OCI-LY7 (cell line): Measurements from ENCODE around the gene TMEM266. TPM values are rescaled to one million over a fixed set of nuclear protein-coding genes. Genes with fewer than 3 reads are reported as not detected.

Experiments used
- BruUV-seq: library from RNA; stranded (reverse); fragments of 400-500 nt; replicated peaks from 2 replicates; lab custom pipeline; 2021; lab: Mats Ljungman, UMichigan
- CTCF ChIA-PET: fragments of 300-600 bp; sonication (Branson Sonifier 250); formaldehyde crosslinking; loops from one replicate; lab custom pipeline; 2022; ENCODE audit warnings: antibody characterized with exemption; ENCODE audit not compliant: unreplicated experiment; lab: Charles Lee
- POLR2A ChIA-PET: fragments of 300-600 bp; sonication (Branson Sonifier 250); formaldehyde crosslinking; loops from one replicate; lab custom pipeline; 2022; ENCODE audit warnings: antibody characterized with exemption; lab: Charles Lee
- DNase-seq: peaks from one replicate; pipeline ENCODE4 v3.0.0-alpha.2; 2015; ENCODE audit warnings: low spot score
- H2AFZ ChIP-seq: fragments of 200-600 bp; sonication (generic), shearing (Covaris generic); 2 replicates; pipeline ENCODE4 v1.6.1; 2014; ENCODE audit warnings: mild to moderate bottlenecking, antibody characterized with exemption, low read length, moderate library complexity
- H3K27ac ChIP-seq: fragments of 200-600 bp; sonication (generic); 2 replicates; pipeline ENCODE4 v1.5.1; 2014; ENCODE audit warnings: mixed run types, low read depth, mild to moderate bottlenecking, moderate library complexity, low read length, inconsistent platforms; ENCODE audit not compliant: poor library complexity, severe bottlenecking
- H3K36me3 ChIP-seq: fragments of 200-600 bp; sonication (generic); 2 replicates; pipeline ENCODE4 v1.6.1; 2014; ENCODE audit warnings: mild to moderate bottlenecking, antibody characterized with exemption, low read length, moderate library complexity, mixed read lengths; ENCODE audit not compliant: insufficient read depth
- H3K4me1 ChIP-seq: fragments of 200-600 bp; sonication (generic); 2 replicates; pipeline ENCODE4 v1.5.1; 2014; ENCODE audit warnings: mild to moderate bottlenecking, low read length; ENCODE audit not compliant: insufficient read depth, poor library complexity, severe bottlenecking
- H3K4me2 ChIP-seq: fragments of 200-600 bp; sonication (generic); 2 replicates; pipeline ENCODE4 v1.6.1; 2014; ENCODE audit warnings: mild to moderate bottlenecking, low read length
- H3K4me3 ChIP-seq: fragments of 200-600 bp; sonication (generic); 2 replicates; pipeline ENCODE4 v1.5.1; 2014; ENCODE audit warnings: mild to moderate bottlenecking, low read depth, low read length; ENCODE audit not compliant: poor library complexity, severe bottlenecking
- H3K79me2 ChIP-seq: fragments of 200-600 bp; sonication (generic); 2 replicates; pipeline ENCODE4 v1.6.1; 2016; ENCODE audit warnings: low read depth, mild to moderate bottlenecking, low read length, moderate library complexity, mixed read lengths; ENCODE audit not compliant: insufficient read depth
- H3K9me2 ChIP-seq: fragments of 200-600 bp; sonication (generic); 2 replicates; pipeline ENCODE4 v1.6.1; 2016; ENCODE audit warnings: mild to moderate bottlenecking, low read length, mixed read lengths; ENCODE audit not compliant: insufficient read depth
- H3K9me3 ChIP-seq: fragments of 200-600 bp; sonication (generic); 2 replicates; pipeline ENCODE4 v1.6.1; 2014; ENCODE audit warnings: mild to moderate bottlenecking, mixed run types, low read length, mixed read lengths
- H4K20me1 ChIP-seq: fragments of 200-600 bp; sonication (generic); 2 replicates; pipeline ENCODE4 v1.6.1; 2014; ENCODE audit warnings: mild to moderate bottlenecking, antibody characterized with exemption, low read length, moderate library complexity, mixed read lengths; ENCODE audit not compliant: insufficient read depth
- CTCF ChIP-seq: fragments of 200-600 bp; sonication (generic); conservative IDR thresholded peaks from 2 replicates; pipeline ENCODE4 v1.5.1; 2014; ENCODE audit warnings: mild to moderate bottlenecking, antibody characterized with exemption, low read length, moderate library complexity, mixed read lengths
- EZH2phosphoT487 ChIP-seq: fragments of 200-600 bp; sonication (generic); IDR thresholded peaks from 2 replicates; pipeline ENCODE4 v1.6.1; 2018; ENCODE audit warnings: low read depth, borderline replicate concordance, mild to moderate bottlenecking, mixed run types, antibody characterized with exemption, low read length, moderate library complexity, mixed read lengths
- intact Hi-C: fragments of 100-400 bp; cut with micrococcal nuclease; formaldehyde crosslinking; loops from one replicate; pipeline ENCODE4 v1.10.0; 2022; ENCODE audit not compliant: unreplicated experiment
- total RNA-seq, 2 experiments: library from RNA; depleted of rRNA in 1 of 2; stranded (reverse); fragments of >200 nt in 1 of 2; shearing (Covaris generic) in 1 of 2; gene quantifications; 2 replicates each; pipeline ENCODE4 v1.2.3, GENCODE V29; 2014 to 2022

The TMEM266 gene
- total RNA-seq, 2 experiments from 2014 or later, result not detected

DNA sequence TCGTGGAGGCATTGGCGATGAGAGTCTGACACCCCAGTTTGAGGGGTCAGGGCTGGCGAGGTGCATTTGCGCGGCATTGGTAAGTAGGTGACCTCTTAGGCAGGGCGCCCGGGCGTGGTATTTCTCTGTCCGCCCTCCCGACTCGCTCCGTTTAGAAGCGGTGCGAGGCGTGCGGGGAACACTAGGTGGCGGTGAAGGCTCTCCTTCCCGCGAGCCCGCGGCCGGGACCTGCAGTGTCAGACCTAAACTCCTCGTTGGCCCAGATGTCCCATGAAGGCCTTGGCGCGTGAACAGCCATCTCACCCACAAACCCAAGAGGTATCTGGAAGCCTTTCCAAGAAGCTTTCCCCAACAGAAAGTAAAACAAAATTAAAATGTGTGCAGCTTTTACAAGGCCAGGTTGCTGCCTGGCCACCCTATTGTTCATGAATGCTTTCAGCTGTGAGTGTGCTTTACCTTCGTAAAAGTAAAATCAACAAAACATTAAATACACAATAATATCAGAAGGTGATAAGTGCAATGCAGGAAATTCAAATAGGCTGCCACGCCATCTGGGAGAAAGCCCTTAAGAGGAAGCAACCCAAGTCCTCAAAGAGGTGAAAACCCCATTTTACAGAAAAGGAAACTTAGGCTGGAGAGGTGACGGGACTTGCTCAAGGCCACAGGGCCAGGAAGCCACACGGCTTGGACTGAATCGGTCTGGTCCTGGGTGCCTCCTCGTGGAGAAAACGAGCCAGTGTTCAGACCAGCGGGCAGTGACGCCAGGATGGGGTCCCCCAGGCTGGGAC, 131.2 kb downstream of the TMEM266 start:
- Histone ChIP-seq H3K36me3 (no peaks in the 10 kb centered on the region), H2AFZ (peak overlapping the region; percentile 51; the same call in 1 of the 2 replicates), H3K9me2 (no peaks in the 10 kb centered on the region), H3K9me3 (no peaks in the 10 kb centered on the region), H3K4me1 (peaks cover 3% of the 10 kb centered on the region), H3K4me3 (no peak overlapping the region), H3K27ac (no peak overlapping the region), H3K4me2 (peak overlapping the region; percentile 33; the same call in 1 of the 2 replicates), H3K79me2 (no peaks in the 10 kb centered on the region), H4K20me1 (no peaks in the 10 kb centered on the region; the same call in 1 of the 2 replicates)
- intact Hi-C loops, result loop anchor here (2.0 kb wide), 2 partner anchors 144 to 676 kb away; no protein-coding TSS in a partner anchor
- POLR2A ChIA-PET, result no interaction called here
- CTCF ChIA-PET, result no interaction called here
- DNase-seq, result peak; percentile 78
- TF ChIP-seq EZH2phosphoT487 (no peak), CTCF (peak; percentile 91)
- no TSS peak for BruUV-seq

DNA sequence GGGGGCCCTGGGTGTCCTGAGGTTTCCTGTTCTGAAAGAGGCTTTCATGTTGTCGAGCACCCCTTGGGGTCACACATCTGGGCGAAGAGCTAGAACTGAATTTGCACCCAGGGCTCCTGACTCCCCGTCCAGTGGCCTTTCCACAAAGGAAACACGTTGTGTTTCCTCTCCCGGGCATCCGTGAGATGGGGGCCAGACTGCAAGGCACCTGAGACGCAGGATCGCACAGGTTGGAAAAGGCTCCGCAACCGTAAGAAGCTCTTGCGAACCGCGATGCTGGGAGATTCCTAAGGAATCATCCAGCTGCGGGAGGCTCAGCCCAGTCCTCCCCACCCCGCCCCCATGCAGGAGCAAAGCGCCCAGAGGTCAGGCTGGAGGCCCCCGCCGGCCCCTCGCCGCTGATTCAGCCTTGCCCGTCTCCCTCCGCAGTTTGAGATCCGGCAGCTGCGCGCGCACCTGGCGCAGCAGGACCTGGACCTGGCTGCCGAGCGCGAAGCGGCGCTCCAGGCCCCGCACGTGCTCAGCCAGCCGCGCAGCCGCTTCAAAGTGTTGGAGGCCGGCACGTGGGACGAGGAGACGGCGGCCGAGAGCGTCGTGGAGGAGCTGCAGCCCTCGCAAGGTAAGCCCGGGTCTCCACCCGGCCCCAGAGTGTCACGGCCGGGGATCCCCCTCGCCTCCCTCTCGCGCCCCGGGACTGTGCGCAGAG, 131.9 kb downstream of the TMEM266 start:
- Histone ChIP-seq H3K27ac (no peak overlapping the region), H3K4me2 (no peak overlapping the region), H3K36me3 (no peaks in the 10 kb centered on the region), H3K4me1 (peaks cover 10% of the 10 kb centered on the region), H3K79me2 (no peaks in the 10 kb centered on the region), H3K9me2 (no peaks in the 10 kb centered on the region), H3K9me3 (no peaks in the 10 kb centered on the region), H2AFZ (no peak overlapping the region), H4K20me1 (no peaks in the 10 kb centered on the region; the same call in 1 of the 2 replicates), H3K4me3 (no peak overlapping the region)
- BruUV-seq, result no TSS peak
- TF ChIP-seq CTCF (no peak), EZH2phosphoT487 (no peak)
- CTCF ChIA-PET, result no interaction called here
- POLR2A ChIA-PET, result no interaction called here
- intact Hi-C loops, result loop anchor here (2.0 kb wide), 2 partner anchors 143 to 675 kb away; no protein-coding TSS in a partner anchor
- DNase-seq, result no peak
